Activated gamma-delta T cell (primary cell): Measurements from ENCODE around the gene HIPK3.
"Not testable (repeated sequence)": the region's sequence is repeated elsewhere in the genome, so short reads cannot be mapped to it uniquely, and the experiment has no call there.

Source experiments
- DNase-seq: peaks from one replicate; lab custom pipeline; 2025; lab: John Stamatoyannopoulos, UW

Gene HIPK3

GRCh38 chr11:33306821-33307220, 49.6 kb downstream of the HIPK3 start:
- not testable (repeated sequence) for DNase-seq

- DNase-seq: no peak
These were observed 50.8 kb downstream of the HIPK3 start for GRCh38 chr11:33307984-33308383.

- DNase-seq: no peak
These were observed 51.9 kb downstream of the HIPK3 start for GRCh38 chr11:33309118-33309517.

- no peak for DNase-seq
These were observed 53.7 kb downstream of the HIPK3 start for GRCh38 chr11:33310720-33311500.

GRCh38 chr11:33311680-33312079, 54.5 kb downstream of the HIPK3 start:
- DNase-seq: no peak

- DNase-seq: no peak
These were observed 58.6 kb downstream of the HIPK3 start for GRCh38 chr11:33315822-33316221.

- no peak for DNase-seq
These were observed 60.5 kb downstream of the HIPK3 start for GRCh38 chr11:33317662-33318061.

- DNase-seq: no peak
These were observed 63.0 kb downstream of the HIPK3 start for GRCh38 chr11:33320016-33320813.

- no peak for DNase-seq
These were observed 63.7 kb downstream of the HIPK3 start for GRCh38 chr11:33320814-33321330.

- DNase-seq: no peak
These were observed 64.2 kb downstream of the HIPK3 start for GRCh38 chr11:33321422-33321821.

GRCh38 chr11:33323421-33323820, 66.2 kb downstream of the HIPK3 start:
- no peak for DNase-seq

- DNase-seq: no peak
These were observed 67.3 kb downstream of the HIPK3 start for GRCh38 chr11:33324302-33324985.

GRCh38 chr11:33325451-33325850, 68.3 kb downstream of the HIPK3 start:
- no peak for DNase-seq

- no peak for DNase-seq
These were observed 72.6 kb downstream of the HIPK3 start for GRCh38 chr11:33329705-33330329.

- DNase-seq: no peak
These were observed 76.6 kb downstream of the HIPK3 start for GRCh38 chr11:33333816-33334215.

- DNase-seq: no peak
These were observed 77.4 kb downstream of the HIPK3 start for GRCh38 chr11:33334627-33335026.

- no peak for DNase-seq
These were observed 82.1 kb downstream of the HIPK3 start for GRCh38 chr11:33339247-33339646.

- DNase-seq: no peak
These were observed 87.4 kb downstream of the HIPK3 start for GRCh38 chr11:33344611-33345010.

GRCh38 chr11:33347490-33348125, 90.4 kb downstream of the HIPK3 start:
- no peak for DNase-seq

GRCh38 chr11:33350287-33350686, 93.1 kb downstream of the HIPK3 start:
- DNase-seq: no peak

GRCh38 chr11:33358150-33358831, 101.1 kb downstream of the HIPK3 start:
- no peak for DNase-seq
